LNCaP clone FGC (cell line): ENCODE measurements around the gene METTL1.
A peak's percentile ranks its signal among the peaks of the same experiment; 100 is the strongest.

Experiments
- DNase-seq: peaks from one replicate; pipeline ENCODE4 v3.0.0-alpha.2; 2011; ENCODE audit warnings: low read depth
- H3K4me3 ChIP-seq: 2 replicates; pipeline ENCODE4 v1.5.1; 2011; ENCODE audit warnings: mild to moderate bottlenecking, low read depth, low read length, control low read depth
- TF ChIP-seq, protein P1 (sequence below): IDR thresholded peaks from 2 replicates; pipeline ENCODE4 v1.5.1; 2012; ENCODE audit warnings: mild to moderate bottlenecking; ENCODE audit not compliant: control insufficient read depth, insufficient read depth; ENCODE audit errors: extremely low read depth

METTL1 gene

DNA sequence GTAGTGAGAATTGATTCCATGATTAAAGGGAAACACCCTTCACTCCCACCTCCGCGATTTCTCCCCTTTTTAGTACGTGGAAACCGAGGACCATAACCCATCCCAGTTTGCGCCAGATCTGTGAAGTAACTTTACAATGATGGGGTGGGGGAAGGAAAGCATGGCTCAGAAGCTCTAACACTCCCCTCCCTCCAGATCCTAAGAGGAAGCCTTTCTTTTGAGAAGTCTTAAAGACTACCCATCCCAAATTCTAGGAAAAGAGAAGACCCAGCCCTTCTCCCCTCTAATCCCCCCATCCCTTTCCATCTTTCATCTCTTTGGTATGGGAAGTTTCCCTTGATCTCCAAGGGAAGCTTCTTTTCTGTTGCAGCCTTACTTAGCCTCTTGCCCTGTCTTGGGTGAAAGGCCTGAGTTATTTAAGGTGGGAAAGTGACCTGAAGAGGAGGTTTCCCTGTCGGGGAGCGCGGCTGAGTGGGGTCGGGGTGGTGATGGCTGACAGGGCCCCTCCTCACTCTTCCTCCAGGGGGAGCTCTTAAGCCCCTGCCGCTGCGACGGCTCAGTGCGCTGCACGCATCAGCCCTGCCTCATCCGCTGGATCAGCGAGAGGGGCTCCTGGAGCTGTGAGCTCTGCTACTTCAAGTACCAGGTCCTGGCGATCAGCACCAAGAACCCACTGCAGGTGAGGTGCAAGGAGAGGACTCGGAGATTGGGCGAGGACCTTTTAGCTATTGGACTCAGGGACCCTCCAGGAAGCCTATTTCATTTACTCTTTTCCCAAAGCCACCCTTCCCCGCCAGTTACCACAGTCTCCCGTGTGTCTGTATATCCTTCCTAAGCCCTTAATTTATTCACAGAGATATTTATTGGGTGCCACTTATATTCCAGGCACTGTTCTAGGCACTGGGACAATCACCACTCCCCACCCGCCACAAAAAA lies 15.2 kb downstream of the METTL1 start:
- no peak for DNase-seq
- TF ChIP-seq, protein P1, sequence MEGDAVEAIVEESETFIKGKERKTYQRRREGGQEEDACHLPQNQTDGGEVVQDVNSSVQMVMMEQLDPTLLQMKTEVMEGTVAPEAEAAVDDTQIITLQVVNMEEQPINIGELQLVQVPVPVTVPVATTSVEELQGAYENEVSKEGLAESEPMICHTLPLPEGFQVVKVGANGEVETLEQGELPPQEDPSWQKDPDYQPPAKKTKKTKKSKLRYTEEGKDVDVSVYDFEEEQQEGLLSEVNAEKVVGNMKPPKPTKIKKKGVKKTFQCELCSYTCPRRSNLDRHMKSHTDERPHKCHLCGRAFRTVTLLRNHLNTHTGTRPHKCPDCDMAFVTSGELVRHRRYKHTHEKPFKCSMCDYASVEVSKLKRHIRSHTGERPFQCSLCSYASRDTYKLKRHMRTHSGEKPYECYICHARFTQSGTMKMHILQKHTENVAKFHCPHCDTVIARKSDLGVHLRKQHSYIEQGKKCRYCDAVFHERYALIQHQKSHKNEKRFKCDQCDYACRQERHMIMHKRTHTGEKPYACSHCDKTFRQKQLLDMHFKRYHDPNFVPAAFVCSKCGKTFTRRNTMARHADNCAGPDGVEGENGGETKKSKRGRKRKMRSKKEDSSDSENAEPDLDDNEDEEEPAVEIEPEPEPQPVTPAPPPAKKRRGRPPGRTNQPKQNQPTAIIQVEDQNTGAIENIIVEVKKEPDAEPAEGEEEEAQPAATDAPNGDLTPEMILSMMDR = peak; percentile 30; the same call in 1 of the 2 replicates
- peak overlapping the region; percentile 77 for H3K4me3 ChIP-seq

DNA sequence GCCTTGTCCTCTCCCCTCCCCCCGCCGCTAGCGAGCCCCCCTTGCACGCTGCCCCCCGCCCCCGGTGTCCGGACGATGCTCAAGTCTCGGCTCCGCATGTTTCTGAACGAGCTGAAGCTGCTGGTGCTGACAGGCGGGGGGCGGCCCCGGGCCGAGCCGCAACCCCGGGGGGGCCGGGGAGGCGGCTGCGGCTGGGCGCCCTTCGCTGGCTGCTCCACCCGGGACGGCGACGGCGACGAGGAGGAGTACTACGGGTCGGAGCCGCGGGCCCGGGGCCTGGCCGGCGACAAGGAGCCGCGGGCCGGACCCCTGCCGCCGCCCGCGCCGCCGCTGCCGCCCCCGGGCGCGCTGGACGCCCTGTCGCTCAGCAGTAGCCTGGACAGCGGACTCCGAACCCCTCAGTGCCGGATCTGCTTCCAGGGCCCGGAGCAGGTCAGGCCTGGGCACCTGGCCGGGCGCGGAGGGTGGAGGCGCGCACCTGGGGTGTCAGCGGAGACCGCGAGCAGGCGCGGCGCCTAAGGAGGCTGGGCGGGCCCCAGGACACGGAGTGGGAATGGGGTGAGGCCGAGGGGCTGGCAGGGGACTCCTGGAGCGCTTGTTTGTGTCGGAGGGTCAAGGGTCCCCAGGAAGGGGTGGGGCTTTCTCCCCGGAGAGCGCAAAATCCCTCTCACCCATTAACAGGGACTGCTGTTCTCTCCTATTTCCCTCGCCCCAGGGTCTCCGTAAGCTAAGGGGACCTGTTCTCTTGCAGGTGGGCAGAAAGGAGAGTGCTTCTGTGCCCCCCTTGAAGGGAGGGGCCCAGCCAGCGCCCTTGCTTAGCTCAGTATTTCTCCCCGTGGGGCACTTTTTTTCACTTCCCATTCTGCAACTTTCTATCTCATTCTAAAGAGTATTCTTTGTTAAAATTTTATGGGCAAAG lies 16.2 kb downstream of the METTL1 start:
- DNase-seq = no peak
- peak overlapping the region; percentile 77 for H3K4me3 ChIP-seq
- TF ChIP-seq, protein P1 = no peak

DNA sequence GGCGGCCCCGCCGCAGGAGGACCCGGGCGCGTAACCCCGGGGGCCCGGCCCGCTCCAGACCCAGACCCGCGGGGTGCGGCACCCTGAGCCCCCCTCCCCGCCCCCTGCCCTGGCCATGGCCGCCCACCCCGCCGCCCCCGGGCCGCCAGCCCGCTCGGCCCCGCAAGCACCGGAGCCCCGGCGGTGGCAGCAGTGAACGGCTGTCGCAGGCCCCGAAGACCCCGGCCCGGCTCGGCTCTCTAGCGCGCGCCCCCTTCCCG lies 16.8 kb downstream of the METTL1 start:
- TF ChIP-seq, protein P1 = no peak
- no peak for DNase-seq
- peak overlapping the region; percentile 77 for H3K4me3 ChIP-seq

DNA sequence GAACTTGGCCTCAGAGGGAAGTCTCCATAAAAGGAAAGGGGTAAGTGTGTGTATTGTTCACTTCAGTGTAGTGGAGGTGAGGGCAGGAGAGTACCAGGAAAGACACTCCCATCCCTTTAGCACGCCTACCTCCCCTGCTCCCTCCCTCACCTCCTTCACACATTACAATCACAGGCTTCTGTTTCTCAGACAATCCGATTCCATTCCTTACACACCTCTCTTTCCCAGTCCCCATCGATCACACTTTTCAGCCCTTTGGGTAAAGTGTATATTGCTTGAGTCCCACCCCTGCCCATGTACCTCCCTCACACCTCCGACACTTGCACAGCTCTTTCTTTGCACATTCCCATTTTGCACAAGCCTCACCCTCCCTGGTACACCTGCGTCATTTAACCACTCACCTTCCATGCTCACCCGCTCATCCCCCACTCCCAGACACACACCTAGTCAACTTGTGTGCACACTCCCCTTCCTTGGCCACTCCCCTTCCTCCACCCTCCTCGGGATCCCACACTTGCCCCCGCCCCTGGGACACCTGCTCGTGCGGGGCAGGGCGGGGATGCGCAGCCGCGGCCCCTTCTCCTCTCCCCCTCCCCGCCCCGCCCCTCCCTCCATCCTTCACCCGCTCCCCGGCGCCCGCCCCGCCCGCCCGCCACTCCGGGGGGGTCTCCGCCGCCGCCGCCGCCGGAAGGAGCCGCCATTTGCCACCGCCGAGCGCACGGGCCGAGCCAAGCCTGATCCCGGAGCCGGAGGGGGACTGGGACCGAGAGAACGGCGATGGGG lies 17.3 kb downstream of the METTL1 start, which contains the start of gene MARCHF9:
MARCHF9 (plus strand) TSS at position 693 of the 783 bp plus-strand sequence. CDS start 426 bp downstream, outside the sequence.
- TF ChIP-seq, protein P1 = no peak
- peak within 1 kb of the TSS; percentile 77 for H3K4me3 ChIP-seq
- DNase-seq = peak; percentile 46

DNA sequence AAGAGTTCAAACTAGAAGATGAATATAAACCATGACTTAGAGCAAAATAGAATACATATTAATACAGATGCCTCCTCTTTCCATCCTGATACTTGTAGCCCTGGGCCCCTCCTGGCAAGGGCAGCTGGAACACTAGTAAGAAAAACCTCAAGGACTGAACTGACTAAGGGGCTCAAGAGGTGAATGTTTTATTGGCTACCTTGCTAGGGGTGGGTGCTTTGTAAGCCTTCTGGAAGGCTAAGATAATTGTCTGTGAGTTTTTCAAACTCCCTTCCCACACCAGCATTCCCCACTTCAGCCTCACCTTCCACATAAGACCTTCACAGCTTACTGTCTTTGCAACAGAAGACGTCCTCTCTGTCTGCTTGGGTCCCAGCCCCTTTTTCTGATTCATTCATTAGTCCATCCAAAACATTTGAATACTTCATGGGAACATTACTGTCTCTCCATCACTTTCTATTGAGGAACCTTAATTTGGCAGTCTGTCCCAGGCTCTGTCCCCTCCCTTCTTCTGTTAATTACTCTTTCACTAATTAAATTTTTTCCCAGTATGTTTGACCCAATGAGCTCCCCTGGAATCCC lies 18.1 kb downstream of the METTL1 start:
- TF ChIP-seq, protein P1 = no peak
- DNase-seq = no peak
- H3K4me3 ChIP-seq = peak overlapping the region; percentile 77

DNA sequence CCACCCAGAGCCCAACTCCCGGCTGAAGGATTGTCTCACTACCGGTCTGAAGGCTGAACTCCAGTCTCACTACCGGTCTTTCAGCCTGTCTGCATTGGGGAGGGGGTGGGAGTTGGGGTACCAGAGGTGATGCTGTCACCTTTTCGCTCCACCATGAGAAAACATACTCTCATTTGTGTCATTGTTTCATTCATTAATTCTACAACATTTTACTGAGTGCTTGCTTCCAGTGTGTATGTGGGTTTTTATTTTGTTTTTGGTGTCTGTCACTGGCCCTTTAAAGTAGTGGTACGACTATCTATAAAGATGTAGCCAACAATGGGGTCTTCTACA lies 19.3 kb downstream of the METTL1 start:
- H3K4me3 ChIP-seq = peak overlapping the region; percentile 98
- TF ChIP-seq, protein P1 = no peak
- no peak for DNase-seq
